ENCODE measurements around the gene HDDC2. TPM values are rescaled to one million over a fixed set of nuclear protein-coding genes. Genes with fewer than 3 reads are reported as not detected.

The HDDC2 gene
- total RNA-seq, 2 donors from 2014 or later, result 36.8 to 42.5 TPM

DNA sequence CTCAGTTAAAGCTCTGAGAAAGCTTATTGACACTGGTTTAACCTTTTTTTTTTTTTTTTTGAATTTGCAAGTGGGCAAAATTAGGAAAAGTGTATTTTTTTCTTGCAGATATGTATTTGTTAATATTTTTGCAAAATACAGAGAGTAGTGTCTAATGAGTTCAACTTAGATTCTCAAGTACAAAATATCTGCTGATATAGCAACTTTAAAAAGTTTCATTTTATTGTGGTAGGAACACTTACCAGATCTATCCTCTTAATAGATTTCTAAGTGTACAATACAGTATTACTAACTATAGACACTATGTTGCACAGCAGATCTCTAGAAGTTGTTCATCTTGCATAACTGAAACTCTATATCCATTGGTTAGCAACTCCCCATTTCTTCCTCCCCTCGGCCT is 30.9 kb upstream of the HDDC2 start:
- intact Hi-C loops (cut with DNase I), result no loop called here

DNA sequence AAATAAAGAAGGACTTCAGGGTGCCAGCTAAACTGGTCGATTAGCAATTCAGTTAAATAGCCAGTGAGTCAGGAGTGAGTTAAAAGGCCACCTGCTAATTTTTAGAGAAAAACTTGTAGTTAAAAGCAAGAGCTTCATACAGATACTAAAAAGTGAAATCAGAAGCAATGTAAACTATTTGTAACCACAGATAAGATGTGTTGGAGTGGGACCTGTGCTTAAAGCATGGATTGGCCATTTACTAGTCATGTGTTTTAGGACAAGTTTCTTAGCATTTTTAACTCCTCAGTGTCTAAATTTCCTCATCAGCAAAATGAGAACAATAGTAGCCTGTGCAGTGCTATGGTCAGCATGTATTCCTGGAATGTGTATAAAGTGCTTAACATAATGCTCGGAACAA is 23.8 kb upstream of the HDDC2 start:
- no peak overlapping the region for H3K4me3 ChIP-seq
- intact Hi-C loops (cut with DNase I), result no loop called here
- H3K9me3 ChIP-seq, result no peaks in the 10 kb centered on the region
- 54 to 56% methylated on average over 2 of the region's 2 CpGs for WGBS, 2 donors
- TF ChIP-seq, protein P1, sequence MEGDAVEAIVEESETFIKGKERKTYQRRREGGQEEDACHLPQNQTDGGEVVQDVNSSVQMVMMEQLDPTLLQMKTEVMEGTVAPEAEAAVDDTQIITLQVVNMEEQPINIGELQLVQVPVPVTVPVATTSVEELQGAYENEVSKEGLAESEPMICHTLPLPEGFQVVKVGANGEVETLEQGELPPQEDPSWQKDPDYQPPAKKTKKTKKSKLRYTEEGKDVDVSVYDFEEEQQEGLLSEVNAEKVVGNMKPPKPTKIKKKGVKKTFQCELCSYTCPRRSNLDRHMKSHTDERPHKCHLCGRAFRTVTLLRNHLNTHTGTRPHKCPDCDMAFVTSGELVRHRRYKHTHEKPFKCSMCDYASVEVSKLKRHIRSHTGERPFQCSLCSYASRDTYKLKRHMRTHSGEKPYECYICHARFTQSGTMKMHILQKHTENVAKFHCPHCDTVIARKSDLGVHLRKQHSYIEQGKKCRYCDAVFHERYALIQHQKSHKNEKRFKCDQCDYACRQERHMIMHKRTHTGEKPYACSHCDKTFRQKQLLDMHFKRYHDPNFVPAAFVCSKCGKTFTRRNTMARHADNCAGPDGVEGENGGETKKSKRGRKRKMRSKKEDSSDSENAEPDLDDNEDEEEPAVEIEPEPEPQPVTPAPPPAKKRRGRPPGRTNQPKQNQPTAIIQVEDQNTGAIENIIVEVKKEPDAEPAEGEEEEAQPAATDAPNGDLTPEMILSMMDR (IDR thresholded peaks at IDR 0.05), result no peak
- no peak for TF ChIP-seq POLR2A (IDR thresholded peaks at IDR 0.05)
- H3K36me3 ChIP-seq (replicated peaks in 1 of 2; ENCODE audit: insufficient read depth in 1 of 2, low read depth in 2 of 2), result no peaks in the 10 kb centered on the region
- H3K27me3 ChIP-seq, result no peaks in the 10 kb centered on the region
- no peak for DNase-seq
- H3K27ac ChIP-seq, result no peak overlapping the region
- ATAC-seq, result no peak
- H3K4me1 ChIP-seq, result no peaks in the 10 kb centered on the region

More for the DNA sequence above, 30.9 kb upstream of the HDDC2 start:
- no peaks in the 10 kb centered on the region for H3K36me3 ChIP-seq (replicated peaks in 1 of 2; ENCODE audit: insufficient read depth in 1 of 2, low read depth in 2 of 2)
- H3K4me3 ChIP-seq, result no peak overlapping the region
- no peaks in the 10 kb centered on the region for H3K27me3 ChIP-seq
- ATAC-seq (no peak), DNase-seq (no peak)
- WGBS, 2 donors, result 95 to 100% methylated on average over 1 of the region's 1 CpG
- no peaks in the 10 kb centered on the region for H3K9me3 ChIP-seq
- H3K4me1 ChIP-seq, result no peaks in the 10 kb centered on the region
- TF ChIP-seq, protein P1 (IDR thresholded peaks at IDR 0.05), result no peak
- no peak for TF ChIP-seq POLR2A (IDR thresholded peaks at IDR 0.05)
- no peak overlapping the region for H3K27ac ChIP-seq

DNA sequence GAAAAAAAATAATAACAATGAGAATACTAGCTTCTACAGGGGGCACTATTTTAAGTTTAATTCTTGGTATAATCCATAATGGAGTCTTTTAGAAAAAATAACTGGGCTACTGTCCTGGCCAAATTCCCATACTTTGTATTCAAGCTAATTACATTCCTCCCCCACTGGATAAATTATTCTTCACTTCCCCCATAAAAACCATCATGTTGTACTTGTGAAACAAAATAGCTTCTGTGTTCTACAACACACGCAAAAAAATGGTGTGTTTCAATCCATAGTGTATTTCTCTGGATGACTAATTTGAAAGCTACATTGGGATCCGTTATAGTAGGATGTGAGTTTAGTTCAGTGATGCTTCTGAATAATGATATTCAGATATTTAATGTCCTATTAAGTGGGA is 21.6 kb upstream of the HDDC2 start:
- no peak overlapping the region for H3K4me3 ChIP-seq
- H3K27ac ChIP-seq, result no peak overlapping the region
- WGBS, 2 donors, result 78% methylated on average over 2 of the region's 2 CpGs
- H3K36me3 ChIP-seq (replicated peaks in 1 of 2; ENCODE audit: insufficient read depth in 1 of 2, low read depth in 2 of 2), result no peaks in the 10 kb centered on the region
- TF ChIP-seq, protein P1 (IDR thresholded peaks at IDR 0.05), result no peak
- H3K27me3 ChIP-seq, result no peaks in the 10 kb centered on the region
- intact Hi-C loops (cut with DNase I), result no loop called here
- no peaks in the 10 kb centered on the region for H3K4me1 ChIP-seq
- ATAC-seq (no peak), DNase-seq (no peak)
- H3K9me3 ChIP-seq, result no peaks in the 10 kb centered on the region

DNA sequence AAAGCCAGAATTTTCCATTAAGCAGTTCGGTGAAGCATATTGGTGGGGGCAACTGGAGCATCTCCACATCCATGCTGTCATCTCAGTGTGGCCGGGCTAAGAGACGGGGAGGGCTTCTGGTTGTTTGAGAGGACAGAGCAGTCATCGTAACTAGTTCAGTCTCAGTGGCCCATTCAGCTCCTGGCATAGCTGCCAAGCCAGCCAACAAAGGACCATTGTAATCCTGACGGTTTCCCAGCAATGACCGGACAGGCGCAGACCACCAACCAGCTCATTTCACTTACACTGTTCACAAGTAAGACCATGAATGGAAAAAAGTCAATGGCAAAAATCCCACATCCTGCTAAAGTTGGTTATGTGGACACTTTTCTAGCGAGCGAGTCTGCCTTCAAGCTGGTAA is 14.9 kb upstream of the HDDC2 start:
- no peaks in the 10 kb centered on the region for H3K9me3 ChIP-seq
- TF ChIP-seq POLR2A (IDR thresholded peaks at IDR 0.05), result no peak
- TF ChIP-seq, protein P1 (IDR thresholded peaks at IDR 0.05), result no peak
- WGBS, 2 donors, result 69 to 71% methylated on average over 9 of the region's 9 CpGs
- H3K36me3 ChIP-seq (replicated peaks in 1 of 2; ENCODE audit: insufficient read depth in 1 of 2, low read depth in 2 of 2), result no peaks in the 10 kb centered on the region
- intact Hi-C loops (cut with DNase I), result no loop called here
- no peaks in the 10 kb centered on the region for H3K4me1 ChIP-seq
- DNase-seq, result no peak
- no peak overlapping the region for H3K27ac ChIP-seq
- no peak for ATAC-seq
- H3K4me3 ChIP-seq, result no peak overlapping the region
- no peaks in the 10 kb centered on the region for H3K27me3 ChIP-seq

DNA sequence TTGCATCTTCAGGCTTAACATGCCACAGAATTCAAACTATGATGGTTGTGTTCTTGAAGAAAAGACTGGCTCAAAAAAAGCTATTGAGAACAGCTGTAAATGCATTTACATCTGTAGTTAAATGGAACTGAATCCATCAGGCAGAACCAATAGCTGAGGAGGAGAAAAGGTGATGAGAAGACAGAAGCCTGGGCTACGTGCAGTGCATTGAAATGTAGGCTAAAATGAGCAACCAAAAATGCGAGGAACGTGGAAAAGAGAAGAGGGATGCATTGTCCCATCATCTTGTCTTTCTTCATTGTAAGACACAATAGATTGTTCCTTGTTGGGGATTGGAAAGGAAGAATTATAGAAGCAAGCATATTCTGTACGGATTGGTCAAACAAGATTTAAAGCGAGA is 13.8 kb upstream of the HDDC2 start:
- Histone ChIP-seq H3K4me1 (no peaks in the 10 kb centered on the region), H3K27me3 (no peaks in the 10 kb centered on the region), H3K36me3 (replicated peaks in 1 of 2; ENCODE audit: insufficient read depth in 1 of 2, low read depth in 2 of 2) (no peaks in the 10 kb centered on the region), H3K27ac (no peak overlapping the region), H3K9me3 (no peaks in the 10 kb centered on the region), H3K4me3 (no peak overlapping the region)
- ATAC-seq (no peak), DNase-seq (no peak)
- TF ChIP-seq POLR2A (IDR thresholded peaks at IDR 0.05), result no peak
- TF ChIP-seq, protein P1 (IDR thresholded peaks at IDR 0.05), result no peak
- intact Hi-C loops (cut with DNase I), result no loop called here
- WGBS, 2 donors, result 74 to 86% methylated on average over 5 of the region's 5 CpGs

Data from body of pancreas (tissue), 4 donors.